Esophagus squamous epithelium (tissue), 4 donors: Measurements from ENCODE around the gene TAX1BP1.

Experiments
- CTCF ChIP-seq, 6 experiments: fragments of 450-650 bp in 4 of 6; fragments of 200-600 bp in 2 of 6; sonication (generic) in 2 of 6; IDR thresholded peaks; one replicate each; pipeline ENCODE4 v1.5.1; 2016 to 2019; ENCODE audit warnings: antibody characterized with exemption in 6 of 6, mild to moderate bottlenecking in 4 of 6, moderate library complexity in 4 of 6
- POLR2A ChIP-seq, 4 donors: fragments of 450-650 bp; IDR thresholded peaks; one replicate each; pipeline ENCODE4 v1.6.1; 2017; ENCODE audit warnings: antibody characterized with exemption in 4 of 4, mild to moderate bottlenecking in 4 of 4, moderate library complexity in 3 of 4

GRCh38 chr7:27699751-27700150, 40.2 kb upstream of the TAX1BP1 start:
- TF ChIP-seq CTCF (IDR thresholded peaks at IDR 0.05) (no peak), POLR2A (IDR thresholded peaks at IDR 0.05) (no peak)
